22Rv1 (cell line): ENCODE measurements around the gene SOX2.

Experiments
- ZFX ChIP-seq: fragments of 450-650 bp; IDR thresholded peaks from 2 replicates; pipeline ENCODE4 v1.6.1; 2017; ENCODE audit warnings: antibody characterized with exemption, borderline replicate concordance
- TF ChIP-seq, protein P1 (sequence below): fragments of 450-650 bp; IDR thresholded peaks from 2 replicates; pipeline ENCODE4 v1.5.1; 2017; ENCODE audit warnings: mild to moderate bottlenecking

DNA sequence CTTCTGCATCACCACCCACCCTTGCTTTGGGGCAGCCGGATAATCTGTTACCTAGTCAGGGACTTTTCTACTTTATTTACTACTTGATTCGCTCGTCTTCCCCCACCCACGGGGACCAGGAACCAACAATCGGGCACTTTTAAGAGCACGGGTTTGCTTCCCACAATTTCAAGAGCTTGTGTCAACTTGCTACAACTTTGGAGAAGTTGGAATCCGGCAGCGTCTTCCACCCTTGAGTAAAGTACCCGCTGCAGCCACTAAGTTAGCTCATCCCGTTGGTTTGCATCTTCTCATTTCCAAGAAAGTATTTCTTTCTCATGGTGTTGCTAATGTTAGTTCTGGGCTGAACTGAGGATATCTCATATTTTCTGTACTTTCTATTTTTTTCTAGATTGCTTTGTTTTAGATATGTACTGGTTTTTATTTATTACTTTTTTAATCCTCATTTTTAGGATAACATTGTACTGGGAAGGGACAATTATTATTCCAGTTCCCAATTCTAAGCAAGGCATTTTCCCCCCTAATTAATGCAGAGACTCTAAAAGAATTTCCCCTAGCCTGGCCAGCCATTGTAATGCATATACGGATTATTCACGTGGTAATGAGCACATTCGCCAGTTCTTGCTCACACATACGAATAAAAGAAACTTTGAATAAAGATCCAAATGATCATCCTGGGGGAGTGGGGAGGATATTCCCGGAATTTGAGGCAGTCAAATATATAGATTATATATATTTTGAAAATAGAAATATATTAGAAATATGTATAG, 4.0 kb downstream of the SOX2 start:
- TF ChIP-seq, protein P1, sequence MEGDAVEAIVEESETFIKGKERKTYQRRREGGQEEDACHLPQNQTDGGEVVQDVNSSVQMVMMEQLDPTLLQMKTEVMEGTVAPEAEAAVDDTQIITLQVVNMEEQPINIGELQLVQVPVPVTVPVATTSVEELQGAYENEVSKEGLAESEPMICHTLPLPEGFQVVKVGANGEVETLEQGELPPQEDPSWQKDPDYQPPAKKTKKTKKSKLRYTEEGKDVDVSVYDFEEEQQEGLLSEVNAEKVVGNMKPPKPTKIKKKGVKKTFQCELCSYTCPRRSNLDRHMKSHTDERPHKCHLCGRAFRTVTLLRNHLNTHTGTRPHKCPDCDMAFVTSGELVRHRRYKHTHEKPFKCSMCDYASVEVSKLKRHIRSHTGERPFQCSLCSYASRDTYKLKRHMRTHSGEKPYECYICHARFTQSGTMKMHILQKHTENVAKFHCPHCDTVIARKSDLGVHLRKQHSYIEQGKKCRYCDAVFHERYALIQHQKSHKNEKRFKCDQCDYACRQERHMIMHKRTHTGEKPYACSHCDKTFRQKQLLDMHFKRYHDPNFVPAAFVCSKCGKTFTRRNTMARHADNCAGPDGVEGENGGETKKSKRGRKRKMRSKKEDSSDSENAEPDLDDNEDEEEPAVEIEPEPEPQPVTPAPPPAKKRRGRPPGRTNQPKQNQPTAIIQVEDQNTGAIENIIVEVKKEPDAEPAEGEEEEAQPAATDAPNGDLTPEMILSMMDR: no peak
- no peak for TF ChIP-seq ZFX
